ENCODE results near the gene GHITM.
"Not testable (repeated sequence)": the region's sequence is repeated elsewhere in the genome, so short reads cannot be mapped to it uniquely, and the experiment has no call there.

GHITM gene

DNA sequence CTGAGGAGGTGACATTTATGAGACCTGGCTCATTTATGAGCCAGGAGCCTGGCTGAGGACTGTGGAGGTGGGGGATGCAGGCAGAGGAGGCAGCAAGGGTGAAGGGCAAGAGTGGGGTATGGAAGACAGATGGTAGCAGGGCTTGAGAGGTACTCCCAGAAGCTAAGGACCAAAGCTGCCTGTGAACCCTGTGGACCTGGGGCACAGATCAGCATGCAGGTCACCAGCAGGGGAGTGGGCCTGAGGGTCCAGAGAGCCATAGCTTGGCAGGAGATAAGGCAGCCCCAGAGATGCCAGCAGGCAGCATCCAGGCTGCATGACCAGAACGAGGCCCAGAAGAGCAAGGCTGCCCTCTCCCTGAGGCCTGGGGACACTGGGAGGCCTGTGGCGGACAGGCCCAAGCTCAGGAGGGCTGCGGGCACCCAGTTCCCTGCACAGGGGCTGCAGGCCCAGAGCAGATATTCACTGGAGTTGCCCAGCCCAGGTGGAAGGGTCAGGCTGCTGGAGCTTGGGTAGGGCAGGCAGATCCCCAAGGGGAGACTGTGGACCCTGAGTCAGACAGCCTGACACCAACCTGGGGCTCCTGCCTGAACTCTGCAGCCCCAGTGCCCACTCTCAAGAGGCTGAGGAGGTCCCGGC lies 37.6 kb downstream of the GHITM start:
- no peak for DNase-seq

DNA sequence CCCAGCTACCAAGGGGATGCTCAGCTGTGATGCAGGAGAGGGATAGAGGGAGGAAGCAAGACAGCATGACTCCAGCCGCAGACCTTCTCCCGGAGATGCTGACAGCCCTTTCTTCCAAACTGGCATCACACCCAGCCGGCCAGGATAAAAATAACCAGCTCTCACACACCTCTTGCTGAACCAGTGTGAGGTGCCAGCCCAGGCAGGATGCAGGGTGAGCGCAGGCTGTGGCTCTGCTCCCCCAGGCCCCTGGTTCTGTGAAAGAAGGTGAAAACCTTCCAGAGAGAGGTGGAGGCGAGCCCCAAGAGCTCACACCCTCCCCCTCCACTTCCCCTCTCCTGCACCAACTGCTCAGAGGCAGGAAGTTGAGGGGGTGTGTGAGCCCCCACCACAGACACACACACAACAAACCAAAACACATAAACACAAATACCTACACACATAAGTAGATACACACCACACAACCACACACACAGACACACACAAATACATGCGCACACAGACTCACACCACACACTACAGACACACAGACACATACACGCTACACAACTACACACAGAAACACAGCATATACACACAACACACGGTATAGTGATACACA lies 38.3 kb downstream of the GHITM start:
- no peak for DNase-seq

DNA sequence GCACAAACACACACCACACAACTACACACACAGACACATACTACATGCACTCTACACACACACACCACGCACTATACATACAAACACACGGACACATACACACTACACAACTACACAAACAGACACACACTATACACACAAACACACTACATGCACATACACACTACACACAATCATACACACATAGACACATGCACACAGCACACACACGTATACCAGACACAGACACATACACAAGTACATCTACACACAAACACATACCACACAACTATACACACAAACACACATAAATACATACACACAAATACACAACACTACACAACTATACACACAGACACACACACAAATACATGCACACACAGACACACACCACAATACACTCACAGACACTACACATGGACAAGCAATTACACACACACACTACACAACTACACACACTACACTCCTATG lies 38.9 kb downstream of the GHITM start:
- DNase-seq = no peak

DNA sequence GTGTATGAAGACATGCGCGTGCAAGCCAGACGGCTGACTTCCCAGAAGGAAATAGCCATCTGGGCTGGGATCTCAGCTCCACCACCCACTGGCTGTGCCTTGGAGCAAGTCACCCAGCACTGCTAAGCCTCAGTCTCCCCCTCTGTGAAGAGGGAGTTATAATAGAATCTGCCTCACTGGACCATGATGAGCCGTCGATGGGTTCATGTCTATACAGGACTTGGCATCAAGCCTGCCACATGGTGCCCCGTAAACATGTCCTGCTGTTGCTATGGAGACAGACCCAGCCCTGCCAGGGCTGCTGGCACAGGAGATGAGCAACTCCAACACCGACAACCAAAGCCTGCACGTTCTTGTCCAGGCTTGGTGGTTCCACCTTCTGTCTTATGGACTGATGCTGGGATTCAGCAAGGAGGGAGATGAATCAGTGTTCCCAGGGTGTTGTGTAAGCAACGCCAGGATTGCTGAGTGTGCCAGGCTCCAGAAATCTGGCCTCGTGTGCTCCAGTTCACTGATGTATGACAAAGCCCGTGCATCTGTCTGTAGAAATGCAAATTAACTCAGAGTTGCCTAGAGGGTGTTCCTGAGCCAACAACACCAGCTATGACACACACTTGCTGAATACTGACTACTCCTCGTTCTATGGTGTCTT lies 39.9 kb downstream of the GHITM start:
- DNase-seq = no peak

DNA sequence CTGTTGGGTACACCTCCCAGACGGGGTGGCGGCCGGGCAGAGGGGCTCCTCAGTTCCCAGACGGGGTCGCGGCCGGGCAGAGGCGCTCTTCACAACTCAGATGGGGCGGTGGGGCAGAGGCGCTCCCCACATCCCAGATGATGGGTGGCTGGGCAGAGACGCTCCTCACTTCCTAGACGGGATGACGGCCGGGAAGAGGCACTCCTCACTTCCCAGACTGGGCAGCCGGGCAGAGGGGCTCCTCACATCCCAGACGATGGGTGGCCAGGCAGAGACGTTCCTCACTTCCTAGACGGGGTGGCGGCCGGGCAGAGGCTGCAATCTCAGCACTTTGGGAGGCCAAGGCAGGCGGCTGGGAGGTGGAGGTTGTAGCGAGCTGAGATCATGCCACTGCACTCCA lies 41.1 kb downstream of the GHITM start:
- DNase-seq = not testable (repeated sequence)

DNA sequence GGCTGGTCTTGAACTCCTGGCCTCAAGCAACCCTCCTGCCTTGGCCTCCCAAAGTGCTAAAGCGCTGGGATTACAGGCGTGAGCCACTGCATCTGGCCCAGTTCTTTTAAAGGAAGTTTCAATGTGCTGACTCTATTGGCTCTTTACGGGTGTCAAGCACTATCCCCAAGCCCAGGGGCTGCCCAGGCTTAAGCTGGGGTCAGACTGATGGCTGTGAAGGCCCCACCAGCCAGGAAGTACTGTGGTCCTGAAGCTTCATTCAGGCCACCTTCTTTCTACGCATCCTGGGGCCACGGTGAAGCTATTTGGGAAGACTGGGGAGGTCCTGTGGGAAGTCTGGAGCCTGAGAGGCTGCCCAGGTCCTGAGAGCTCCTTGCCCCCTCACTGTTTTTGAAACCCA lies 42.3 kb downstream of the GHITM start:
- DNase-seq = no peak

DNA sequence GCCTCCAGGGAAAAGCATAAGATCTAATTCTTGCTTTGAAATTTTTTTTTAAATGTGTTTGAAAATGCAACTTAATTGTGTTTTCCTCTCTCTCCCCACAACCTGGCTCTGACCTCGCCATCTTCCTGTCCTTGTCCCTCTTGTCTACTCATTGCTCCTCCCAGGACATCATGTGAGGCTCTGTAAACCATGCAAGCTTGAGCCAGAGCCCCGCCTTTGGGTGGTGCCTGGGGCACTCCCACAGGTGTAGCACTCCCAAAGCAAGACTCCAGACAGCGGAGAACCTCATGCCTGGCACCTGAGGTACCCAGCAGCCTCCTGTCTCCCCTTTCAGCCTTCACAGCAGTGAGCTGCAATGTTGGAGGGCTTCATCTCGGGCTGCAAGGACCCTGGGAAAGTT lies 45.2 kb downstream of the GHITM start:
- DNase-seq = no peak

DNA sequence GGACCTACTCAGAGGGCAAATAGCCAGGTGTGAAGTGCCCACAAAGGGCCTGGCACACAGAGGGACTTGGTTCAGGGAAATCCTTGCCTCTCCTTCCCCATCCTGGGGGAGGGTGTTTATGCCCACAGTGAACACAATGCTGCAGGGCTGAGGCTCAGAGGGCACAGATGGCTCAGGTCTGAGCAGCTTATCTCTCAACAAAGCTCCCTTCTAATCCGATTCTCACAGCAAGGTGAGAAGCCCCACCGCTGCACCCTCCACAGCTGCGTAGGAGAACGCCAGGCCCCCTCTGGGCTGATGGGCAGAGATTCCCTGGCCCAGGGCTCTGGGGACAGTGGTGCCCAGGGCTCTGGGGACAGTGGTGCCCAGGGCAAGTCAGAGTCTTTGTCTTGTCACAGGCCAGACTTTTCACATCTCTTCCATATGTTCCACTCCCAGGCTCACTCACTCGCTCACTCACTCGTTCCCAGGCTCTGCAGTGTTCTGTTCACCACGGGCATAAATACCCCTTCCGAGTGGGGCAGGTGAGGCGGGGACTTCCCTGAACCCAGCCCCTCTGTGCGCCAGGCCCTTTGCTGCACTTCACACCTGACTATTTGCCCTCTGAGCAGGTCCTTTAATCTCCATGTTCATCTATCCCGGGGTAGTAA lies 46.3 kb downstream of the GHITM start:
- DNase-seq = no peak

DNA sequence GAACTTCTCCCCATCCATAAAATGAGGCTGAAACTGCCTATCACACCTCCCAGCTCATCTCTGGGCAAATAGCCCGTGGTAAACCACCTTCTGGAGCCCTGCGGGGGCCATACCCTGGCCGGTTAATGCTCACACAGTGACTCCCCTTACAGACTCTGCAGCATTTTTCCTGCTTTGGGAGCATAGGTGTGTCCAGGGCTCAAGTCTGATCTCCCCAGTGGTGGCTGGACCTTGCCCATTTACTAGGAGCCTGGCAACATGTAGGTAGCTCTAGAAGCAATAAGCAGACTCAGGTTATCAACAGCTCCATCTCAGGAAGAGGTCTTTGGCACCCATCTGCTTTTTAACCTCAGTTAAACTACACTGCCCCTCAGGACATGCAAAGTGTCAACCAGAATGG lies 49.5 kb downstream of the GHITM start:
- no peak for DNase-seq

DNA sequence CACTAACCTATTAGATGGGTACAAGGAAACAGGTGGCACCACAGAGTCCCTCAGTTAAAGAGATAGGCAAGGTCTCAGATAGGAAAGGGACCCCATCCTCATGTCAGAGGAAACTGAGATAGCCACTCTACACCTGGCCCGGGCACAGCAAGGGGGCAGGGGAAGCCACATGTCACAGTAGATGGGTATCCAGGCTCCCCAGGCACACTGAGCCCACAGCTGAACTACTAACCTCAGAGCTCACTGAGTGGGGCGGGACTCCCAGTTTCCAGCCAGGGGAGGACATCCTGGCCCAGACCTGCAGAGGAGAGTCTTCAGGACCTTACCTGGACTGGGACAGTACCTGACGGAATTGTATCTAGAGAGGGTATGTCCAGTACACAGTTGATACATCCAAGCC lies 51.3 kb downstream of the GHITM start:
- DNase-seq = no peak

DNA sequence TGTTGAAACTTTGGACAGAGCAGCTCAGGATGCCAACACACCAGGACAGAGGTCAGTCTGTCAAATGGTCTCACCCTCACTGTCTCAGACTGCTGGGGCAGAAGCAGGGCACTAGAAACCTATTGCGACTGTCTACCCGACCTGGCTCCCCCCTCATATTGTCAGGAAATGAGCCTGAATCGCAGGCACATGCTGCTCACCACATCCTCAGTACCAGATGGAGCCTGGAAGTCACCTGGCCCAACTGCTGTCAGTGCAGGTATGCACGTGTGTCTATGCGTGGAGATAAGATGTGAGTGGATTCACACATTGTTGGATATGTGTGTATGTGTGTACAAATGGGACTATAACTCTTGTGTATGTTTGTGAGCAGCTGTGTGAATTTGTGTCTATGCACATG lies 51.8 kb downstream of the GHITM start:
- no peak for DNase-seq

DNA sequence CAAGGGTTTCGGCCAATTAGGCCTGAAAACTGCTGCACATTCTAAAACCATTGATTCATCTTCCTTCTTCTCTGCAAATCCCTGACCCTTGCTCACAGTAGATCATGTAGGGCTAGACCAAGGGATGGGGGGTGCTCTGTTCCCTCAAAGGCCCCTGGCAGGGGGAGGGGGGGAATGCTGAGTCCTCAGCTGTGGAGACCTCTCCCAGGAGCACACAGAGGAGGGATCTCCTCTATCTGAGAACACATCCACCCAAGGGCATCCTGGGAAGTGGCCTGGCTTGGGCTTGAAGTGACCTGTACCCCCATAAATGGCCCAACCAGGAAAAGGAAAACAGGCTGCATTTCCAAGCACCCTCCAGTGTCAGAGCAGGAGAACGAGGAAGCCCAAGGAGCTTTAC lies 54.0 kb downstream of the GHITM start:
- no peak for DNase-seq

DNA sequence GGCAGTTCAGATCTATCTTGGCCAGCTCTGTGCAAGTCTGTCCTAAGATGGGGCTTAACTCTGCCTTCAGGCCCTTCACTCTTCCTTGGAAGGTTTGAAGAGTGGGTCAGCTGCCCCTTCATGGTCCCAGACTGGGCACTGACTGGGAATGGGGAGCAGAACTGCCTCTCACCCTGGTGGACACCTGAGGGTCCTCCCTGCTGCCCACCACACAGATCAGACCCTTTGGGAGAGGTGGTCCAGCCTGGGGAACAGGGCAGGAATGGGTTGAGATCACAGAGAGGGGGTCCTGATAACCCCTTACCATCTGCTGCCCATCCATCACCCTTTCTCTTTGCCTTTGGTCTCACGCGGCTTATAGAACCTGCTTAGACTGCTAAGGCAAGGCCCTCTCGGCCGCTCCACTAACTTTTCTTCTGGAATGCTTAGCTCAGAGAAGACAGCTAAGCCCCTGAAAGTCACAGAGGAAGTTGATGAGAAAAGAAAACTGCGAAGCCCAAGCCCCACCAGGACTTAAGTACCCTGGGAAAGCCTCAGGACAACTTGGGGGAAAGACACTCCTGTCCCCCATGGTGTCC lies 54.6 kb downstream of the GHITM start:
- DNase-seq = no peak

DNA sequence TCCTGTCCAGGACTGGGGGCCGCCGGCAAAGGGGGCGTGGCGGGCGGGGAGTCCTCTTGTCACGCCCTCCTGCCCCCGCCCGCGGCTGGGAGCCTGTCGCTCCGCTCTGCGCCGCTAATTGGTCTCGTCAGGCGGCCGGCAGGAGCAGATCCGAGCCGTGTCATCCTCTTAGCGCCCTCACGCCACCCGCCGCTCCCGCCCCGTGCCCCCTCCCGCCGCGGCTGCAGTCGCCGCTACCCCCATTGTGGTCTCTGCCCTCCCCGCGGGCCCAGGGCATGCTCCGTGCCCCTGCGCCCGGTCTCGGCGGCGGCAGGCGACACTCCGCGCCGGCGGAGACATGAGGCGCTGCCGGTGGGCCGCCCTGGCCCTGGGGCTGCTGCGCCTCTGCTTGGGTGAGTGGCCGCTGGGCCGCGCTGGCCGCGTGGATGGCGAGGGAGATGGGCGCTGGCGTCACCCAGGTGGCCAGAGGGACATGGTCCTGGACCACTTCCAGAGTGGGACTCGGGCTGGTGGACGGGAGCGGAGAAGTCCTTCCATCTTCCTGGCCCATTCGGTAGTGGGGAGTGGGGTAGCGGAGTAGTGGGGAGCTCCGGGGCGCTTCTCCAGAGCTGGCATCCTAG lies 55.2 kb downstream of the GHITM start, which contains the start of gene CDHR1:
Gene CDHR1, plus strand, starts transcription at position 114 of the 620 bp plus-strand sequence. Its CDS starts 224 bp downstream, at position 338.
- no peak for DNase-seq

DNA sequence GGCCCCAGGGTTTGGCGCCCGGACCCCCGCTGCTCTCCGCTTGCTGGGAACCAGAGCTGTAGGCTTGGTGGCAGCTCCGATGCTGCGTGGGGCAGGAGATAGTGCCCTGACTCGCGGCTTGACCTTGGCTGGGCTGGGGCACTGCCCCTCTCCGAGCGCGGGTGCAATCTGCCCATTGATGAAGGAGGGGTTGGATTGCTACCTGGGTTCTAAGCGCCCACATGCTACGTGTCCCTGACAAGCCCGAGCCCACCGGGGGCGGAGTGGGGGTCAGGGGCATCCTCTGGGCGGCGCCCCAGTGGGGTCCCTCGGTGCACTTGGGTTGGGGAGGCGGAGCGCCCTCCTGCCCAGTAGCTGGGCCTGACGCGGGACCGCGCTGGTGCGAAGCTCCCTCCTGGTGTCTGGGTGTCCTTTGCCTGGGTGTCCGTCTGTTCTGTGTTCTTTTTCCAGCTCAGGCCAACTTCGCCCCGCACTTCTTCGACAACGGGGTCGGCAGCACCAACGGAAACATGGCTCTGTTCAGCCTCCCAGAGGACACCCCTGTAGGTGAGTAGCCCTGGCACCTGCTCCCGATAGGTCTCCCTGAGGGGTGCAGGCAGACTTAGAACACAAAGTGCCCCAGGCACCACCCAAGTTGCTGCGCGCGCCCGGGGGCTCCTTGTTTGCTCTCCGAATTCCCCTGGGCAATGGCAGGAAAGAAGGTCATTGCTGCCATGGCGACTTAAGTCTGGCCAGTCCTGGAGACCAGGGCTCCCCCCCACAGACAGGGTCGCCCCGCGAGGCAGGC lies 55.9 kb downstream of the GHITM start:
- DNase-seq = no peak

DNA sequence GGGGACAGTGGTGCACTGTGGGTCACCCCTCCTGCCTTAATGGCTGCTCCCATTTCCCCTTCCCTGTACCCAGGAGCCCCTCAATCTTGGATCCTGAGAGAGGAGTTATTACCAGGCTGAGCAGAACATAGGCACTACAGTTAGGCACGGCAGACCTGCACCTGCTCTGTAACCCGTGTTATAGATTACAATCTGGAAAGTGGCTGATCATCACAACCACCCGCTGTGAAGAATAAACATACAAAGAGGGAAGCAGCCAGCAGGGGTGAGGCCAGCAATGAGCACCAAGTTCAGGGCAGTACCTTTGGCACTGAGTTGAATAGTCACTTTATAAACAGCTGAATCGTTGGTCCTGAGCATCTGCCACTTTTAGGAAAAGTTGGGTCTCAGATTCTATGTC lies 56.8 kb downstream of the GHITM start:
- DNase-seq = no peak

DNA sequence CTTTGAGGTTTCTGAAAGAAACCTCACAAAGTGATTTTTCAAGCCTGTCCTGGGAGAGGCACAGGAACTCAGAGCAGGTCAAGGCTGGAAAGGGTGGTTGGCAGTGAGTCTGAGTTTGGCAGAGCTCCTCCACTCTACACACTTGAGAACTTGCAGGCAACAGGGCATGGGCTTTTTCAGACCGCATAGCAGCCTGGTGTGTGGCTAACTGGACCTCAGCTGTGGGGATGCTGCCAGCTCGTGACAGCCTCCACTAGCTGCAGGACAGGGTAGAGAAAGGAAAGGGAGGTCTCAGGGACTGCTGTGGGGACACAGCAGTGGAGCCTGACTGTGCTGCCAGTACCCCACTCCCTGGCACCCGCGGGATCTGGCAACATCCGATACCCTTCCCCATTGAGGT lies 57.6 kb downstream of the GHITM start:
- DNase-seq = no peak

DNA sequence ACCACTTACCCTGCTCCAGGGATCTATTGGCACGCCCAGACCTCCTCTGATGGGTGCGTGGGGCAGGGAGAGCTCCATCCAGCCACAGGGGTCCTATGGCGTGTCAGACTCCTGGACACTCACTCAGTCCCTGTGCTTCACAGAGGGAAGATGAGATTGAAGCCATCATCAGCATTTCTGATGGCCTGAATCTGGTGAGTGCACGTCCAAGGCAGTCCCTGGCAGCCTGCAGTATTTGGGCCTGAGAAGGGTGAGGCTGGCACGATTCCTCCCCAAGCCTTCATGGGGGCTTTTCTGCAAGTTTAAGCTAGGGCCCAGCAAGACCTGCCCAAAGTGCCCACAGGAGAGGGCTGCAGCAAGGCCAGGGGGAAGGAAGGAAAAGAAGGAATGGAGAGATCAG lies 58.3 kb downstream of the GHITM start:
- DNase-seq = no peak

DNA sequence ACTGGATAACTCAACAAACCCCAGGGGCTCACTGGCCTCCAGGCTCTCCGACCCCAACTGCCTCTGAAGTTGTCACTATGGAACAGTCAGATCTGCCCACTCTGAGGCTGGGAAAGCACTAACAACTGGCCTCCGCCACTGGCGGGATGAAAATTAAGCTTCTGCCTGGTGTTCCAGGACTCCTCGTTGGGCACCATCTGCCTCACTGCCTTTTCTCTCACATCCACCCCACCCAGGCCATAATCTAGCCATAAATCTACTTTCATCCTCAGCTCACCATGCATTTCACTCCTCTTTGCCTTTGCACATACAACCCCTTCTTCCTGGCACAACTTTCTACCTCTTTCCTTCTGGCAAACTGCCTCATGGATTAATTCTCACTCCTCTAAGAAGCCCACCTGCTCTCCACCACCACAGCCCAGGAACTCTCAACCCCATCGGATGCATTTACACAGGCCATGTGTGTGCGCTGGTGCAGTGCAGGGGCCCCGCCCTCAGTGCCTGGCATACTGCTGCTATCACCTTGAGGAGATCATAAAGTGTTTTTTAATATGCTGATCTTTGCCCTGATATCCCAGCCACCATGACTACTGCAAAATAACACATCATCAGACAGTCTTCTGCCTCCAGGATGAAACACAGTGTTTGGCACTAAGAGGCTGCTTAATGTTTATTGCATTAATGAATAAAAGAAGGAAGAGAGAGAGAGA lies 59.1 kb downstream of the GHITM start:
- DNase-seq = no peak

DNA sequence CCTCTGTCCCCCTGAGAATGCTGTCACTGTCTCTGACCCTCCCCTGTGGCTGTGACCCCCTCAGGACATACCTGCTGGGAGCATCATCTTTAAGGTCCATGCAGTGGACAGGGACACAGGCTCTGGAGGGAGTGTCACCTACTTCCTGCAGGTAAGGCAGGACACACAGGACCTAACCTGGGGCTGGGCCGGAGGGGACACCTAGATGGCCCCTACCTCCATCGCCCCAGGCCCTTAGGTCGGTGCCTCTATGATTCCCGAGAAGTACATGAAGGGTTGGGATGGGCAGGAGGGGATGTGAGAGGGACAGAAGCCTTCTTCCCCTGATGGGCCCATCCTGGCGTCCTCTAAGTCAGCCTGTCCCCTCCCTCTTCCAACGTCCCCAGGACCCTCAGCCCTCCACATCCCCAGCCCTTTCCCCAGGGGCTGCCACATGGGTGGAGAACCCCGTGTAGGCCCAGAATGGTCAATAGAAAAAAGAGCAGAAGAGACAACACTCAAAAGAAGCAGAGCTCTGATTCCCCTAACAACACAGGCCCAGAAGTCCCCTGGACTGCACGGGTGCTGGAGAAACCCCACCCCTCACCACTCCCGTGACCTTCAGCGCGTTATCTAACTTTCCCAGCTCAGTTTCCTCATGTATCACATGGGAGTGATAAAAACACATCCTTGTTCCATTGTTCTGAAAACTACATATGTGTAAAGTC lies 61.4 kb downstream of the GHITM start:
- DNase-seq = no peak

DNA sequence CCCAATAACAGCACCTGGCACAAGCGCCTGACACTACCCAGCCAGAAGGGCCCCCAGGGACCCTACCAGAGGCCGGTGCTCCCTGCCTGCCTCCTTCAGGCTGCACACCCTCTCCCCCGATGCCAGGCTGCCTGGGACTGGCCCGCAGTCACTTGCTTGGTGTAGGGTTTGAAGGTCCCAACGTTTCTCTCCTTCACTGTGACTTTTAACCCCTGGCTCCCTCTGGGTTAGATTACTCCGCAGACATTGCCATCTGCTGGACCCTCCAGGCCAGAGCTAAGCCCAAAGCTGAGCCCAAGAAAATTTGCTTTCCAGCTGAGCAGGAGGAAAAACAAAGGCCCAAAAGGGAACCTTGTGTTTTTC lies 61.9 kb downstream of the GHITM start:
- no peak for DNase-seq
